ENCODE results near the gene NPIPB9. TPM values are rescaled to one million over a fixed set of nuclear protein-coding genes. Genes with fewer than 3 reads are reported as not detected.

NPIPB9 gene
- total RNA-seq (2022; extraction: Qiagen RNA extraction; ENCODE audit: low read depth), result 1.4 to 2.2 TPM (median 1.8 TPM) in 5 replicates

DNA sequence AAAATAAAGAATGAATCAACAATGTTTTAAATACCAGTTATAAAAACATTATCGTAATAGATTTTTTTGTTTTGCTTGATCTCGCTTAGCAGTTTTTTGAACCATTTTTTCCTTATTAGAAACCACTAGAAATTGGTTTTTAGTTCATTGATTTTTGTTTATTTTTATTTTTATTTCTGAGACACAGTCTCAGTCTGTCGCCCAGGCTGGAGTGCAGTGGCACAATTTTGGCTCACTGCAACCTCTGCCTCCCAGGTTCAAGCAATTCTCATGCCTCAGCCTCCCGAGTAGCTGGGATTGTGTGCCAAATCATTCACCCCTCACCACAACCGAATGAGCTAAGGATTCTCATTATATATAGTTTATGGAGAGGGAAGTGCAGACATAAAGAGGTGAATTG is at the start of gene NPIPB9:
Gene NPIPB9 (plus strand): TSS at position 301 of the 400 bp plus-strand sequence.

DNA sequence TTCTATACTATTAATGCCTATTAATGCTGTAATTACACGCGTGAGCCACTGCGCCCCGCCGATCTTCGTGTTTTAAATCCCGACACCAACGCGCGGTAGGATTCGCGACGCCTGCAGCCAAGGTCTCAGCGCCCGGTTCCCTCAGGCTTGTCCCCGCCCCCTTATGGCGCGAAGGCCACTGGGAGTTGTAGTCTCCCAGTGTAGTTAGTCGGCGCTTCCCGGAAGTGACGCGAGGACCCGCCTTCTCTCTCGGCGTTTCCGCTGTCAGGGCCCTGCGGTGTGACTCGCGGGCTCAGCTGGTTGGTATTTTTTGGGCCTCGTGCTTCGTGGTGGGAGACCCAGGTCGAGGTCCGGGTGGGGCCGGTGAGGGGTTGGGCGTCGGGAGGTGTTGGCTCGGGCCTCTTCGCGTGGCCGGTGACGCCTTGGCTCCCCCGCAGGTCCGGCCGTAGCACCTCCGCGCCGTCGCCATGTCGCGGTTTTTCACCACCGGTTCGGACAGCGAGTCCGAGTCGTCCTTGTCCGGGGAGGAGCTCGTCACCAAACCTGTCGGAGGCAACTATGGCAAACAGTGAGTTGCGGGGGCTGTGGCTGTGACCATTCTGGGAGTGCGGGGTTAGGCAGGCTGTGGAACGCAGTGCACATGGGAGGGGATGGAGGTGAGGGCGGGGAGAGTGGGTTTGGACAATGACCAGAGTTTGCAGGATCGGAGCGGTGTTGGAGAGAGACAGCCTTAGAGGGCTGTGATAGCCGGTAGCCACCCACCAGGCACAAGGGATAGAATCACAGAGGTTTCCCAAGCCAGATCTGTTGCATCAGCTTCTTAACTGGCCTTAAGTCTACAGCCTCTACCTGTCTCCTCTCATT is 40.1 kb upstream of the NPIPB9 start, which contains the start of gene EIF3C:
Gene EIF3C (plus strand): TSS at position 245 of the 864 bp plus-strand sequence. CDS start 223 bp downstream, at position 468.

Other genes starting within 250 kb of the NPIPB9 start
- gene IL27, start 245.0 kb upstream of the NPIPB9 start, total RNA-seq (2022; extraction: Qiagen RNA extraction; ENCODE audit: low read depth), result not detected in 5 replicates
- gene NUPR1, start 212.8 kb upstream of the NPIPB9 start, total RNA-seq (2022; extraction: Qiagen RNA extraction; ENCODE audit: low read depth), result 11.9 to 21.8 TPM (median 15.3 TPM) in 5 replicates
- 18.3 to 25.2 TPM (median 20.5 TPM) in 5 replicates for gene SGF29, start 197.9 kb upstream of the NPIPB9 start, total RNA-seq (2022; extraction: Qiagen RNA extraction; ENCODE audit: low read depth)
- gene SULT1A2, start 154.7 kb upstream of the NPIPB9 start, total RNA-seq (2022; extraction: Qiagen RNA extraction; ENCODE audit: low read depth), result 0.12 TPM in 1 of 5 replicates, not detected in the others
- 4.8 to 6.1 TPM (median 5.5 TPM) in 5 replicates for gene SULT1A1, start 141.7 kb upstream of the NPIPB9 start, total RNA-seq (2022; extraction: Qiagen RNA extraction; ENCODE audit: low read depth)
- gene NPIPB8, start 113.7 kb upstream of the NPIPB9 start, total RNA-seq (2022; extraction: Qiagen RNA extraction; ENCODE audit: low read depth), result not detected in 5 replicates
- gene EIF3C, start 40.3 kb upstream of the NPIPB9 start, total RNA-seq (2022; extraction: Qiagen RNA extraction; ENCODE audit: low read depth), result 260 to 393 TPM (median 359 TPM) in 5 replicates
- 80.2 to 139 TPM (median 132 TPM) in 5 replicates for gene ATXN2L, start 71.2 kb downstream of the NPIPB9 start, total RNA-seq (2022; extraction: Qiagen RNA extraction; ENCODE audit: low read depth)
- gene TUFM, start 94.6 kb downstream of the NPIPB9 start, total RNA-seq (2022; extraction: Qiagen RNA extraction; ENCODE audit: low read depth), result 177 to 322 TPM (median 284 TPM) in 5 replicates
- gene SH2B1, start 112.1 kb downstream of the NPIPB9 start, total RNA-seq (2022; extraction: Qiagen RNA extraction; ENCODE audit: low read depth), result 16.2 to 33.9 TPM (median 30.6 TPM) in 5 replicates
- 1.3 to 2.5 TPM (median 1.9 TPM) in 5 replicates for gene ATP2A1, start 126.7 kb downstream of the NPIPB9 start, total RNA-seq (2022; extraction: Qiagen RNA extraction; ENCODE audit: low read depth)
- 7.8 to 11.8 TPM (median 10.8 TPM) in 5 replicates for gene RABEP2, start 173.5 kb downstream of the NPIPB9 start, total RNA-seq (2022; extraction: Qiagen RNA extraction; ENCODE audit: low read depth)
- not detected in 5 replicates for gene CD19, start 180.2 kb downstream of the NPIPB9 start, total RNA-seq (2022; extraction: Qiagen RNA extraction; ENCODE audit: low read depth)
- 15.6 to 33.0 TPM (median 28.7 TPM) in 5 replicates for gene NFATC2IP, start 199.2 kb downstream of the NPIPB9 start, total RNA-seq (2022; extraction: Qiagen RNA extraction; ENCODE audit: low read depth)
- gene SPNS1, start 223.0 kb downstream of the NPIPB9 start, total RNA-seq (2022; extraction: Qiagen RNA extraction; ENCODE audit: low read depth), result 36.1 to 78.5 TPM (median 77.3 TPM) in 5 replicates
- 1.6 to 6.0 TPM (median 4.4 TPM) in 5 replicates for gene LAT, start 233.3 kb downstream of the NPIPB9 start, total RNA-seq (2022; extraction: Qiagen RNA extraction; ENCODE audit: low read depth)